ENCODE measurements around the gene SLCO2B1.

GRCh38 chr11:75163921-75164849, 13.3 kb downstream of the SLCO2B1 start:
- TF ChIP-seq CTCF (IDR thresholded peaks at IDR 0.05) (no peak), POLR2A (IDR thresholded peaks at IDR 0.05) (no peak), EP300 (IDR thresholded peaks at IDR 0.05) (no peak), POLR2AphosphoS5 (IDR thresholded peaks at IDR 0.05) (no peak)
